ENCODE data around the gene RAD51B. TPM values are rescaled to one million over a fixed set of nuclear protein-coding genes. Genes with fewer than 3 reads are reported as not detected.

RAD51B gene
- total and polyA plus RNA-seq, 2 of the 13 experiments (the other 11 are each of a cell fraction or from before 2014, with no cell fraction given): 7.0 to 9.5 TPM

DNA sequence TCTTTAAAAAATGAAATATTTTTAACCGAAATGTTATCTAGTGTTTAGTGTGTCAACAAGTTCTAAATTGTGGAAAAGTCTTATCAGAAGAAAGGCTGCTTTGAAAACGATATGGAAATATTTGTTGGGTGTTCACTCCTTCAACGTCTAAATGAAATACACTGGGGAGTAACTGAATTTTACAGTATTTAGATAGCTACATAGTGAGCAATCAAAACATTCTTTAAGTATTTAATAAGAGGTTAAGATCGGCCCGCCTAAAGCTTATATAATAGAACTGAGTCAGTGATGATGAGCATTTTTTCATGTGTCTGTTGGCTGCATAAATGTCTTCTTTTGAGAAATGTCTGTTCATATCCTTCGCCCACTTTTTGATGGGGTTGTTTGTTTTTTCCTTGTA, 228.3 kb downstream of the RAD51B start:
- ChIA-PET POLR2A (no interaction called here), CTCF (ENCODE audit: low intra/inter-chr PET ratio, low total read pairs) (no interaction called here)
- no TSS peak for BruUV-seq (replicated peaks)
- Histone ChIP-seq H3K79me2 (ENCODE audit: insufficient read depth, low read length) (no peaks in the 10 kb centered on the region), H4K20me1 (ENCODE audit: insufficient read depth, low read length) (no peaks in the 10 kb centered on the region), H2AFZ (ENCODE audit: low read length) (no peak overlapping the region), H3K4me1 (ENCODE audit: insufficient read depth, low read length) (peaks cover 2% of the 10 kb centered on the region; the same call in 1 of the 2 replicates), H3K4me3 (replicated peaks in 1 of 3; ENCODE audit: insufficient read depth in 1 of 3, low read depth in 2 of 3, low read length in 3 of 3) (no peak overlapping the region), H3K9me3 (ENCODE audit: low read length) (no peaks in the 10 kb centered on the region), H3K36me3 (replicated peaks in 1 of 2; ENCODE audit: control insufficient read depth in 1 of 2, insufficient read depth in 2 of 2, low read length in 2 of 2) (no peaks in the 10 kb centered on the region), H3K4me2 (ENCODE audit: low read depth, low read length) (no peak overlapping the region), H3K27me3 (ENCODE audit: control insufficient read depth in 1 of 2, insufficient read depth in 2 of 2, low read length in 2 of 2) (no peaks in the 10 kb centered on the region; a peak in 1 of 5 replicates), H3K9ac (ENCODE audit: insufficient read depth, low read depth, low read length) (no peak overlapping the region), H3K27ac (ENCODE audit: extremely low read length, insufficient read depth, low read length) (no peak overlapping the region)
- in situ Hi-C loops (cut with HindIII; ENCODE audit: extremely low pct_ligation_motif_present, low pct_unique_long_range_greater_than_20kb): no loop called here
- intact Hi-C loops (cut with micrococcal nuclease; ENCODE audit: unreplicated experiment): no loop called here
- DNase-seq (ENCODE audit: low spot score) (no peak), FAIRE-seq (no peak), ATAC-seq (no peak)
- 74% methylated on average over 6 of the region's 6 CpGs for WGBS (ENCODE audit: low lambda C conversion rate)
- TF ChIP-seq NR2F6 (IDR thresholded peaks at IDR 0.05) (no peak), NR2F6 (CRISPR knock-in tag; IDR thresholded peaks at IDR 0.05) (no peak), ZNF574 (CRISPR knock-in tag; IDR thresholded peaks at IDR 0.05) (no peak), KDM1A (CRISPR knock-in tag; IDR thresholded peaks at IDR 0.05) (no peak), ZBTB20 (CRISPR knock-in tag; IDR thresholded peaks at IDR 0.05; ENCODE audit: borderline replicate concordance, low read depth) (no peak), ZNF354B (CRISPR knock-in tag; IDR thresholded peaks at IDR 0.05) (no peak), ZNF709 (CRISPR knock-in tag; IDR thresholded peaks at IDR 0.05) (no peak), BRF2 (CRISPR knock-in tag; IDR thresholded peaks at IDR 0.05) (no peak), NR1H2 (CRISPR knock-in tag; IDR thresholded peaks at IDR 0.05; ENCODE audit: borderline replicate concordance, low read depth) (no peak), ZNF230 (CRISPR knock-in tag; IDR thresholded peaks at IDR 0.05) (no peak), GPBP1L1 (CRISPR knock-in tag; IDR thresholded peaks at IDR 0.05) (no peak), ZNF720 (CRISPR knock-in tag; IDR thresholded peaks at IDR 0.05) (no peak)
- TF ChIP-seq, protein P1, sequence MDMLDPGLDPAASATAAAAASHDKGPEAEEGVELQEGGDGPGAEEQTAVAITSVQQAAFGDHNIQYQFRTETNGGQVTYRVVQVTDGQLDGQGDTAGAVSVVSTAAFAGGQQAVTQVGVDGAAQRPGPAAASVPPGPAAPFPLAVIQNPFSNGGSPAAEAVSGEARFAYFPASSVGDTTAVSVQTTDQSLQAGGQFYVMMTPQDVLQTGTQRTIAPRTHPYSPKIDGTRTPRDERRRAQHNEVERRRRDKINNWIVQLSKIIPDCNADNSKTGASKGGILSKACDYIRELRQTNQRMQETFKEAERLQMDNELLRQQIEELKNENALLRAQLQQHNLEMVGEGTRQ (IDR thresholded peaks at IDR 0.05; ENCODE audit: low read depth, low read length): no peak
- TF ChIP-seq, protein P1 (CRISPR knock-in tag; IDR thresholded peaks at IDR 0.05; ENCODE audit: borderline replicate concordance): no peak
- TF ChIP-seq, protein P2, sequence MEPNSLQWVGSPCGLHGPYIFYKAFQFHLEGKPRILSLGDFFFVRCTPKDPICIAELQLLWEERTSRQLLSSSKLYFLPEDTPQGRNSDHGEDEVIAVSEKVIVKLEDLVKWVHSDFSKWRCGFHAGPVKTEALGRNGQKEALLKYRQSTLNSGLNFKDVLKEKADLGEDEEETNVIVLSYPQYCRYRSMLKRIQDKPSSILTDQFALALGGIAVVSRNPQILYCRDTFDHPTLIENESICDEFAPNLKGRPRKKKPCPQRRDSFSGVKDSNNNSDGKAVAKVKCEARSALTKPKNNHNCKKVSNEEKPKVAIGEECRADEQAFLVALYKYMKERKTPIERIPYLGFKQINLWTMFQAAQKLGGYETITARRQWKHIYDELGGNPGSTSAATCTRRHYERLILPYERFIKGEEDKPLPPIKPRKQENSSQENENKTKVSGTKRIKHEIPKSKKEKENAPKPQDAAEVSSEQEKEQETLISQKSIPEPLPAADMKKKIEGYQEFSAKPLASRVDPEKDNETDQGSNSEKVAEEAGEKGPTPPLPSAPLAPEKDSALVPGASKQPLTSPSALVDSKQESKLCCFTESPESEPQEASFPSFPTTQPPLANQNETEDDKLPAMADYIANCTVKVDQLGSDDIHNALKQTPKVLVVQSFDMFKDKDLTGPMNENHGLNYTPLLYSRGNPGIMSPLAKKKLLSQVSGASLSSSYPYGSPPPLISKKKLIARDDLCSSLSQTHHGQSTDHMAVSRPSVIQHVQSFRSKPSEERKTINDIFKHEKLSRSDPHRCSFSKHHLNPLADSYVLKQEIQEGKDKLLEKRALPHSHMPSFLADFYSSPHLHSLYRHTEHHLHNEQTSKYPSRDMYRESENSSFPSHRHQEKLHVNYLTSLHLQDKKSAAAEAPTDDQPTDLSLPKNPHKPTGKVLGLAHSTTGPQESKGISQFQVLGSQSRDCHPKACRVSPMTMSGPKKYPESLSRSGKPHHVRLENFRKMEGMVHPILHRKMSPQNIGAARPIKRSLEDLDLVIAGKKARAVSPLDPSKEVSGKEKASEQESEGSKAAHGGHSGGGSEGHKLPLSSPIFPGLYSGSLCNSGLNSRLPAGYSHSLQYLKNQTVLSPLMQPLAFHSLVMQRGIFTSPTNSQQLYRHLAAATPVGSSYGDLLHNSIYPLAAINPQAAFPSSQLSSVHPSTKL (CRISPR knock-in tag; IDR thresholded peaks at IDR 0.05): no peak

Measured in HepG2 (cell line).